ENCODE data around the gene FXN.
"Not testable (repeated sequence)": the region's sequence is repeated elsewhere in the genome, so short reads cannot be mapped to it uniquely, and the experiment has no call there.

Gene FXN

GRCh38 chr9:69029535-69029934 is 6.0 kb upstream of the FXN start:
- no peaks in the 10 kb centered on the region for H3K4me1 ChIP-seq (ENCODE audit: control insufficient read depth, insufficient read depth, low read length)
- H3K9me3 ChIP-seq (ENCODE audit: control insufficient read depth, insufficient read depth, low read length): no peaks in the 10 kb centered on the region
- H3K36me3 ChIP-seq (ENCODE audit: control insufficient read depth, insufficient read depth, low read length): no peaks in the 10 kb centered on the region
- no peaks in the 10 kb centered on the region for H3K27me3 ChIP-seq (ENCODE audit: control insufficient read depth, insufficient read depth, low read length)
- no peak overlapping the region for H3K9ac ChIP-seq (ENCODE audit: low read depth, low read length)
- no peak overlapping the region for H3K4me3 ChIP-seq (ENCODE audit: low read depth, low read length)

GRCh38 chr9:69030851-69031645 is 4.5 kb upstream of the FXN start:
- Histone ChIP-seq H3K36me3 (ENCODE audit: control insufficient read depth, insufficient read depth, low read length) (no peaks in the 10 kb centered on the region), H3K9me3 (ENCODE audit: control insufficient read depth, insufficient read depth, low read length) (no peaks in the 10 kb centered on the region), H3K27me3 (ENCODE audit: control insufficient read depth, insufficient read depth, low read length) (no peaks in the 10 kb centered on the region), H3K9ac (ENCODE audit: low read depth, low read length) (no peak overlapping the region), H3K4me1 (ENCODE audit: control insufficient read depth, insufficient read depth, low read length) (no peaks in the 10 kb centered on the region), H3K4me3 (ENCODE audit: low read depth, low read length) (no peak overlapping the region)

DNA sequence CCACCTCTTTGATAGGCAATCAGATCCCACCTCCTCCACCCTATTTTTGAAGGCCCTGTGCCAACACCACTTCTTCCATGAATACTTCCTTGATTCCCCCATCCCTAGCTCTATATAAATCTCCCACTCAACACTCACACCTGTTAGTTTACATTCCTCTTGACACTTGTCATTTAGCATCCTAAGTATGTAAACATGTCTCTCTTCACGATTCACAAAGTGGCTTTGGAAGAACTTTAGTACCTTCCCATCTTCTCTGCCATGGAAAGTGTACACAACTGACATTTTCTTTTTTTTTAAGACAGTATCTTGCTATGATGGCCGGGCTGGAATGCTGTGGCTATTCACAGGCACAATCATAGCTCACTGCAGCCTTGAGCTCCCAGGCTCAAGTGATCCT is 1.5 kb upstream of the FXN start:
- Histone ChIP-seq H3K4me3 (ENCODE audit: low read depth, low read length) (no peak overlapping the region), H3K9me3 (ENCODE audit: control insufficient read depth, insufficient read depth, low read length) (no peaks in the 10 kb centered on the region), H3K9ac (ENCODE audit: low read depth, low read length) (no peak overlapping the region), H3K36me3 (ENCODE audit: control insufficient read depth, insufficient read depth, low read length) (no peaks in the 10 kb centered on the region), H3K27me3 (ENCODE audit: control insufficient read depth, insufficient read depth, low read length) (no peaks in the 10 kb centered on the region), H3K4me1 (ENCODE audit: control insufficient read depth, insufficient read depth, low read length) (no peaks in the 10 kb centered on the region)

DNA sequence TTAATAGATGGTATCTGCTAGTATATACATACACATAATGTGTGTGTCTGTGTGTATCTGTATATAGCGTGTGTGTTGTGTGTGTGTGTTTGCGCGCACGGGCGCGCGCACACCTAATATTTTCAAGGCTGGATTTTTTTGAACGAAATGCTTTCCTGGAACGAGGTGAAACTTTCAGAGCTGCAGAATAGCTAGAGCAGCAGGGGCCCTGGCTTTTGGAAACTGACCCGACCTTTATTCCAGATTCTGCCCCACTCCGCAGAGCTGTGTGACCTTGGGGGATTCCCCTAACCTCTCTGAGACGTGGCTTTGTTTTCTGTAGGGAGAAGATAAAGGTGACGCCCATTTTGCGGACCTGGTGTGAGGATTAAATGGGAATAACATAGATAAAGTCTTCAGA is 757 bp downstream of the FXN start:
- Histone ChIP-seq H3K9me3 (ENCODE audit: control insufficient read depth, insufficient read depth, low read length) (no peaks in the 10 kb centered on the region), H3K9ac (ENCODE audit: low read depth, low read length) (peak overlapping the region; percentile 76), H3K4me3 (ENCODE audit: low read depth, low read length) (peak overlapping the region; percentile 95), H3K36me3 (ENCODE audit: control insufficient read depth, insufficient read depth, low read length) (peaks cover 2% of the 10 kb centered on the region), H3K27me3 (ENCODE audit: control insufficient read depth, insufficient read depth, low read length) (no peaks in the 10 kb centered on the region), H3K4me1 (ENCODE audit: control insufficient read depth, insufficient read depth, low read length) (peaks cover under 1% of the 10 kb centered on the region)

DNA sequence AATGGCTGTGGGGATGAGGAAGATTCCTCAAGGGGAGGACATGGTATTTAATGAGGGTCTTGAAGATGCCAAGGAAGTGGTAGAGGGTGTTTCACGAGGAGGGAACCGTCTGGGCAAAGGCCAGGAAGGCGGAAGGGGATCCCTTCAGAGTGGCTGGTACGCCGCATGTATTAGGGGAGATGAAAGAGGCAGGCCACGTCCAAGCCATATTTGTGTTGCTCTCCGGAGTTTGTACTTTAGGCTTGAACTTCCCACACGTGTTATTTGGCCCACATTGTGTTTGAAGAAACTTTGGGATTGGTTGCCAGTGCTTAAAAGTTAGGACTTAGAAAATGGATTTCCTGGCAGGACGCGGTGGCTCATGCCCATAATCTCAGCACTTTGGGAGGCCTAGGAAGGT is 1.2 kb downstream of the FXN start:
- H3K36me3 ChIP-seq (ENCODE audit: control insufficient read depth, insufficient read depth, low read length): peaks cover 4% of the 10 kb centered on the region
- peak overlapping the region; percentile 41 for H3K9ac ChIP-seq (ENCODE audit: low read depth, low read length)
- no peaks in the 10 kb centered on the region for H3K9me3 ChIP-seq (ENCODE audit: control insufficient read depth, insufficient read depth, low read length)
- H3K27me3 ChIP-seq (ENCODE audit: control insufficient read depth, insufficient read depth, low read length): no peaks in the 10 kb centered on the region
- H3K4me3 ChIP-seq (ENCODE audit: low read depth, low read length): peak overlapping the region; percentile 95
- H3K4me1 ChIP-seq (ENCODE audit: control insufficient read depth, insufficient read depth, low read length): peaks cover 4% of the 10 kb centered on the region

- Histone ChIP-seq H3K9me3 (ENCODE audit: control insufficient read depth, insufficient read depth, low read length) (no peaks in the 10 kb centered on the region), H3K4me1 (ENCODE audit: control insufficient read depth, insufficient read depth, low read length) (peaks cover 13% of the 10 kb centered on the region), H3K36me3 (ENCODE audit: control insufficient read depth, insufficient read depth, low read length) (peaks cover 4% of the 10 kb centered on the region), H3K27me3 (ENCODE audit: control insufficient read depth, insufficient read depth, low read length) (no peaks in the 10 kb centered on the region), H3K4me3 (ENCODE audit: low read depth, low read length) (no peak overlapping the region), H3K9ac (ENCODE audit: low read depth, low read length) (no peak overlapping the region)
These were observed 5.1 kb downstream of the FXN start for GRCh38 chr9:69040646-69041045.

DNA sequence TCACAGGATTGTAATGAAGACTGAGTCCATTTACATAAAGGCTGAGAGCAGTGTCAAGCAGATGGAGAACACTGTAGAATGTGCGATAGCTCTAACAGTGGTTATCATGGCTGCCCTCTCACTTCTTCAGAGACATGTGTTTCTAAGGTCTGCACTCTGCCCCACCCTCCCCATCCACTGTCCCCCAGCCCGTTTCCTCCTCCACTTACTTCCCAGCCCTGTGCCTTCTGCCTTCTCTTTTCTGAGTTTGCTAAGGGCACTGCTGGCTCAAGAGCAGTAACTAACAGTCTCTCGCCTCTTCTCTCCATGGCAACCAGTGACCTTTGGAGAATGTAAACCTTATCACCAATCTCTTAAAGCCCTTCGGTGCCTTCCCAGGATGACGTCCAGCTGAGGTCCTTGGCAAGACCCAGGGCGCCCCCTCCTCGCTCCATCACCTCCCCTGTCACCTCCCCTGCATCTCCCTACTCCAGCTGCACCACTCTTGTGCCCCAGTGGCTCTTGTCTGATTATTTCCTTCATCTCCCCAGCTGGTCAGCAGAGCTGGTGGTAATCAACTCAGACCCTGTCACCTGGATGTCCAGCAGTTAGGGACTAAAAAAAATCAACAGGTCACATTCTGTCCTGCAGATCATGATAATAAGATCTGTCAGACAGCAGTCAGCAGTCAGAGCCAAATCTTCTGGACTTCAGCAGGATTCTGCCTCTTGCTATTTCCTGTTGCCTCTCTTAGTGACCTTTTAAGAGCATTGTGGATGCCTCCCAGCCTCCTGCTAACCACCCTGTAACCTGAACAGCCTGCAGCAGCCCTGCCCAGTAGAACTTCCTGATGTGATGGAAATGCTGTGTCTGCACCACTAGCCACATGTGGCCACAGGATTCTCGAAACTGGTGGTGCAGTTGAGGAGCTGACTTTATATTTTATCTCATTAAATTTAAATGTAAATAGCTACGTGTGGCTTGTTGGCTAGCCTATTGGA is 9.0 kb downstream of the FXN start:
- Histone ChIP-seq H3K4me3 (ENCODE audit: low read depth, low read length) (no peak overlapping the region), H3K4me1 (ENCODE audit: control insufficient read depth, insufficient read depth, low read length) (peaks cover 19% of the 10 kb centered on the region), H3K27me3 (ENCODE audit: control insufficient read depth, insufficient read depth, low read length) (no peaks in the 10 kb centered on the region), H3K36me3 (ENCODE audit: control insufficient read depth, insufficient read depth, low read length) (peaks cover 20% of the 10 kb centered on the region), H3K9ac (ENCODE audit: low read depth, low read length) (no peak overlapping the region), H3K9me3 (ENCODE audit: control insufficient read depth, insufficient read depth, low read length) (no peaks in the 10 kb centered on the region)

DNA sequence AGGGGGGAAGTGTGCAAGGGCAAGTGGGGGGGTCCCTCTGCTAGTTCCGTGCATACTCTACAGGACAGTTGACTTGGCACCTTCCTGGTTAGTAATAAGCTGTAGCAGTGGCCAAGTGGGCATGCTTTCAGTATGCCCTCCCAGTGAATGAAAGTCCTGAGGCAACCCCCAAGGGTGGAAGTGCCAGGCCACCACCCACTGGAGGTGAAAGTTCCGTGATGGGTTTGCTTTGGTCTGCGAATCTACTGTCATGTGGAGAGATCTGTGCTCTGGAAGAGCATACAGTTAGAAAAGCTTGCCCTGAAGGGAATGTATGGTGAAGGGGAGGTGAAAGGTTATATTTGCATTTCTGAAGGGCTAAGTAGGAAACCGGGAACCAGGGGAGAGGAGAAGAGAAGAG is 10.3 kb downstream of the FXN start:
- Histone ChIP-seq H3K4me3 (ENCODE audit: low read depth, low read length) (no peak overlapping the region), H3K4me1 (ENCODE audit: control insufficient read depth, insufficient read depth, low read length) (peaks cover 19% of the 10 kb centered on the region), H3K36me3 (ENCODE audit: control insufficient read depth, insufficient read depth, low read length) (peaks cover 20% of the 10 kb centered on the region), H3K9ac (ENCODE audit: low read depth, low read length) (no peak overlapping the region), H3K27me3 (ENCODE audit: control insufficient read depth, insufficient read depth, low read length) (no peaks in the 10 kb centered on the region), H3K9me3 (ENCODE audit: control insufficient read depth, insufficient read depth, low read length) (no peaks in the 10 kb centered on the region)

DNA sequence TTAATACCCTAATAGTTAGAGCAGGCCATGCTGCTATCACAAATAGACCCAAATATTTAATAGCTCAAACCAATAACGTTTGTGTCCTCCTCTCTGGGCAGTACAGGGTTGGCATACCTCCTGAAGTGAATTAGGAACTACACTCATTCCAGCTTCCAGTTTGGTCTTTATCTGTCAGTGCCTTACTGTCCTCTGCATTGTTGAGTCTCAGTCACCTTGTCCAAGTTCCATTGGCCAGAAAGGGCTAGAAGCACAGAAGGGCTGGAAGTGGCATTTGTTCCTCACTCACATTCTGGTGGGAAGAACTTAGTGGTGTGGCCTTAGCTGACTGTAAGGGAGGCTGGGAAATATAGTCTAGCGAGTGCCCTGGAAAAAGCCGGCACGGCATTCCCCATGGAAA is 11.2 kb downstream of the FXN start:
- Histone ChIP-seq H3K36me3 (ENCODE audit: control insufficient read depth, insufficient read depth, low read length) (peaks cover 16% of the 10 kb centered on the region), H3K27me3 (ENCODE audit: control insufficient read depth, insufficient read depth, low read length) (no peaks in the 10 kb centered on the region), H3K9ac (ENCODE audit: low read depth, low read length) (no peak overlapping the region), H3K9me3 (ENCODE audit: control insufficient read depth, insufficient read depth, low read length) (no peaks in the 10 kb centered on the region), H3K4me1 (ENCODE audit: control insufficient read depth, insufficient read depth, low read length) (peaks cover 15% of the 10 kb centered on the region), H3K4me3 (ENCODE audit: low read depth, low read length) (no peak overlapping the region)

DNA sequence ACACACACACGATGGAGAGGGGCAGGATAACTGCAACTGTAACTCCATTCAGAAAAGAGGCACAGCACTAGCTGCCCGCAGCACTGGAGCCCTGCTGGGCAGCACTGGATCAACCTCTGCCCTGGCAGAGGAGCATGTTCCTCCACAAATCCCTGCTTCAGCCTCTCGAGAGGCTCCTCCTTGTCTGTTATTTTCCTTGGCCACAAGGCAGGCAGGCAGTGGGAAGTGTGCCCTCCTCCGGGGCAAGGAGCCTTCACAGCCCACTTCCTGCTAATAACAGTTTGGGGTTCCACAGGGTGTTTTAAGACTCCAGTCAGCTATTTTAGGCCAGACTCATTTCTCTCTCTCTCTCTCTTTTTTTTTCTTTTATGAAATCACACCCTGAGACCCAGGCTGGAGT is 11.8 kb downstream of the FXN start:
- Histone ChIP-seq H3K36me3 (ENCODE audit: control insufficient read depth, insufficient read depth, low read length) (peaks cover 16% of the 10 kb centered on the region), H3K9ac (ENCODE audit: low read depth, low read length) (no peak overlapping the region), H3K27me3 (ENCODE audit: control insufficient read depth, insufficient read depth, low read length) (no peaks in the 10 kb centered on the region), H3K4me3 (ENCODE audit: low read depth, low read length) (no peak overlapping the region), H3K4me1 (ENCODE audit: control insufficient read depth, insufficient read depth, low read length) (peaks cover 12% of the 10 kb centered on the region), H3K9me3 (ENCODE audit: control insufficient read depth, insufficient read depth, low read length) (no peaks in the 10 kb centered on the region)

DNA sequence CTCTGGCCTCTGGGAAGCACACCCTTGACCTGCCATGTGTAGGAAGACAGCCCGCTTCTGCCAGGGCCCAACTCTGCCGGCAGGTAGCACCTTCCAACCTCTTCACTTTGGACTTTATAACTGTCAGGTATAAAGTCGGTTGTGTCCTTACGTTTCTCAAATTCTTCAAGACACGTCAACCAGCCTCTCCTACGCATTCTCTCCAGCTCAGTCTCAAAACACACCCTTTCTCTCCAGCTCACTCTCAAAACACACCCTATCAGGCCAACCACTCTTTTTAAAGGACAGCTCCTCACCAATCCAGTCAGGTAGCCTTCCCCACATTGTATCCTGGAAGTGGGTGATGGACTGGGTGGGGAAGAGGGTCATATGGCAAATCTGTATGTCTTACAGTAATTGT is 13.5 kb downstream of the FXN start:
- H3K9me3 ChIP-seq (ENCODE audit: control insufficient read depth, insufficient read depth, low read length): no peaks in the 10 kb centered on the region
- peaks cover 12% of the 10 kb centered on the region for H3K4me1 ChIP-seq (ENCODE audit: control insufficient read depth, insufficient read depth, low read length)
- no peaks in the 10 kb centered on the region for H3K27me3 ChIP-seq (ENCODE audit: control insufficient read depth, insufficient read depth, low read length)
- H3K4me3 ChIP-seq (ENCODE audit: low read depth, low read length): no peak overlapping the region
- peaks cover 16% of the 10 kb centered on the region for H3K36me3 ChIP-seq (ENCODE audit: control insufficient read depth, insufficient read depth, low read length)
- no peak overlapping the region for H3K9ac ChIP-seq (ENCODE audit: low read depth, low read length)

- not testable (repeated sequence) for H3K27me3 ChIP-seq (ENCODE audit: control insufficient read depth, insufficient read depth, low read length); H3K9ac ChIP-seq (ENCODE audit: low read depth, low read length); H3K4me1 ChIP-seq (ENCODE audit: control insufficient read depth, insufficient read depth, low read length); H3K9me3 ChIP-seq (ENCODE audit: control insufficient read depth, insufficient read depth, low read length); H3K4me3 ChIP-seq (ENCODE audit: low read depth, low read length)
- H3K36me3 ChIP-seq (ENCODE audit: control insufficient read depth, insufficient read depth, low read length): peaks cover 21% of the 10 kb centered on the region
These were observed 15.4 kb downstream of the FXN start for GRCh38 chr9:69050936-69051335.

Measured in iPS-15b (cell line).